NCI-H1436 (cell line): ENCODE data around the gene ASB18.

Experiments used
- DNase-seq: peaks from one replicate; lab custom pipeline; 2025; lab: John Stamatoyannopoulos, UW

Gene ASB18

GRCh38 chr2:236163471-236164200 is 100.6 kb downstream of the ASB18 start:
- no peak for DNase-seq

- no peak for DNase-seq
Observed at GRCh38 chr2:236162882-236163470, 101.2 kb downstream of the ASB18 start.

DNA sequence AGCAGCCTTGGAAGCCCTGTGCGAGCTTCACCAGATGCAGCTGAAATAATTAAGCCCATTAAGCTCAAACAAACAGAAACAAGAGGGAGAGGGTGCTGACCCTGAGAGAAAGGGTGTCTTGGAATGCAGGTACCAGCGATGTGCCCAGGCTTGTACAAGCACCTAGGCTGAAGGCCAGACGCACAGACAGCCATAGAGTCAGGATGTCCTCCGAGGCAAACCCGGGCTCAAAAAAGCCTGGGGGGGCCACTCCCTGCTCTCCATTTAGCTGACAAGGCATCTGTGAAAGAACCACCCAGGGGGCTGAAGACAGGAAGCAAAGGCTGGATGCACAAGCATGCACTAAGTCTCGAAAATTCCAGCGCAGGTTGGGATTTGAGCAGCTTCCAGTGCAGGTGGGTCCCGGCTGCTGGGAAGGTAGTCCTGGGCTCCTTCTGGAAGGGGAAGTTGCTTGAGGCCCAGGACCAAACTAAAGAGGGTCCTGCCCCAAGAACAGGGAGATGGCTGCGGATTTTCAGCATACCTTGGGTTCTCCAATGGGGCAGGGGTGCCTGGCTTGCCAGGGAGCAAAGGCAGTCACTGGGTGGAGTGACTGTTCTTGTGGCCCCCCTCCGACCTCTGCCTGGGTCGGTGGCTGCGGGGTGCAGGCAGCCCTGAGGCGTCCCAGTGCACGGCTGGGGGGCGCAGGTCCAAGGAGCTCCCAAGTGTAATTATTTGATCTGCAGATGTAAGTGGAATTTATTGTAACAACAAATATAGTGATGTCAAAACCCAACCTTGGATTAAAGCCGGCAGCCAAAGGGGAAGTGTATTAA is 102.0 kb downstream of the ASB18 start:
- no peak for DNase-seq

DNA sequence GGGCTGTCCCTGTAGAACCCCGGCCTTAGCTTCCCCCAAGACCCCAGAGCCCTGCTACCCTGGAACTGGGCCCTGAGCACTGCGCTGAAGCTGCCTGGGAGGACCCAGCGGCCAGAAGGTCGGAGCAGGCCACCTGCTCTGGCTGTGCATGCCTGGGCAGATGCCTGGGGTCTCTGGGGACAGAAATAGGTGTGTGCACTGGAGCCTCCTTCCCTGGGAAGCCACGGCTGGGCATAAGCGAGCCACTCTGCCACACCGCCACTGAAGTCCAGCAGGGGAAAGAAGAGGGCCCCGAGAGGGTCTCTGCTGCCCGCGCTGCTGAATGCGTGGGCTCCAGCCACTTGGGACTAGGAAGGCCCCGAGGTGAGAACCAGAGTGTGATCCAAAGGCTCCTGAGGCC is 102.7 kb downstream of the ASB18 start:
- no peak for DNase-seq

DNA sequence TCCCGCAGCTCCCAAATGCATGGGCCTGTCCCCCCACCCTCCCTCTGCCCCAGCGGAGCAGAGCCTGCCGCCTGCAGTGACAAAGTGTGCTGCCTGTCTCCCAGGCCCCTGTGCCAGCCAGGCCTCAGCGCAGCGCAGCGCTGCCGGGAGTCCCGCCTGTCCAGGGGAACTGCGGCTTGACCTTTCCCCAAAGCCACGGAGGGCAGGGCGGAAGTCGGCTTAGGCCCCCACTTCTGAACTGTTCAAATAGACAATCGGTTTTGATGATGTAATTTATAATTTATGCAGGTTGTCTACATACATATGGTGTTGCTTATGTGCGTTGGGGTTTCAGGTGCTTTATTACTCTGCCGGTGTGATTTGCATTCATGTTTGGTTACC is 103.1 kb downstream of the ASB18 start:
- no peak for DNase-seq

GRCh38 chr2:236160366-236161081 is 103.7 kb downstream of the ASB18 start:
- DNase-seq = no peak

GRCh38 chr2:236159778-236160170 is 104.4 kb downstream of the ASB18 start:
- DNase-seq = no peak

GRCh38 chr2:236158969-236159777 is 105.0 kb downstream of the ASB18 start:
- DNase-seq = no peak

DNA sequence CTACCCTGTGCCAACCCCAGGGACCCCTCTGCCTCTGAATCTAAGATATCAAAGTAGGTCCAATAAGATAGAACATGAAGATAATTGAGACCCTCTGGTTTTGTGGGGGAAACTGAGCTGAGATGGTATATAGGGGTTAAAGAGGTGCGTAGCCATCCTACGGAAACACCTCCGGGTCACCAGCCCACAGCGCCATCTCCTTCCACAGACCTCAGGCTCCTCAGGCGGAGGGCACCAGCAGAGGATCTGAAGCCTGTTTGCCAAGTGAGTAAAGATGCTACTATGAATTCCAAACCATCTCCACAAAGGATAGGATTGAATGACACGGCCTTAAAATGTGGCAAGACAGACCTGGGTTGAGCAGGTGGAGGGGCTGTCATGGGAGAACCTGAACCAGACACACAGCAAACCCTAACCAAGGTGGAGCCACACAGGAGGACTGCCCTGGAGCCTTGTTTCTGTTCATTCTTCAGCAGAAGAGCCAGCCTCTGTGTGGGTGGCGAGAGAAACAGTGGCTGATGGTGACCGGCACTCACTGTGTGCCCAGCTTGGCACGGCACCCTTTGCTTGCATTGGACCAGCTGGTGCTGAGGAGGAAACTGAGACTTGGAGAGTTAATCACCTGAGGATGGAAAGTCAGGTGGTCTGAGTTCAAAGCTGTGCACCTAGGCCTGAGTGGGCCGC is 106.2 kb downstream of the ASB18 start:
- DNase-seq = no peak

DNA sequence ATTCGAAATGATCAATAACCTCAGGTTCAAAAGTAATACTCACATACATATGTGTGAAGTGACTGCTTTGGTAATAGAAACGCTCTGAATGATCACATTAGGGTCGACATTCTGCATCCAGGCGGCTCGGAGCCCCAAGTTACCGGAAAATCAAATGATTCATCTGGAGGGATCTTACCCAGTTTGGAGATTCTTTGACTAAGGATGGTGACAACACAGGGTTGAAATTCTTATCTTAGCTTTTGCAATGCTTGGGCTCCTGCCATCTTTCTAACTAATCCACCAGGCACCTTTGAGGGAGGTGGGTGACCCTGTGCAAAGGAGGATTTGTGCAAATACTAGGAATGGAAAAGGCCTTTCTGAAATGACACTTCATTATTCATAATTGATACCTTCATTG is 106.8 kb downstream of the ASB18 start:
- no peak for DNase-seq

GRCh38 chr2:236156860-236157194 is 107.4 kb downstream of the ASB18 start:
- no peak for DNase-seq

- DNase-seq = no peak
Observed at GRCh38 chr2:236156095-236156859, 107.9 kb downstream of the ASB18 start.

DNA sequence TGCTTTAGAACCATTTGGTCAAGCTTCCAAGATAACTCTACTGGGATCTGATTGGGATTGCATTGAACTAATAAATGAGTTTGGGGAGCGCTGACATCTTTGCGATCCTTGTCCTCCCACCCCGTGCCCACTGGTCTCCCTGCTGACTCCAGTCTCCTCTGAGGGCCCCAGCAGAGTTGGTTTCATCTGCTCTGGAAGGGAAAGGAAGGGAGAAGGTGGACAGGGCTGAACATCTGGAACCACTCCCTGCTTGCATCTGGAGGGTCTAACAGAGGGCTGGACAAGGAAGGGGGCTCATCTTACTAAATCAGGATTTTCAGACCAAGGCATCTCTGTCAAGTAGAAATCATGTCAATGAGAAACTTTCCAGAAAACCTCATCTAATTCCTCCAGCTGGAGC is 108.8 kb downstream of the ASB18 start:
- no peak for DNase-seq

DNA sequence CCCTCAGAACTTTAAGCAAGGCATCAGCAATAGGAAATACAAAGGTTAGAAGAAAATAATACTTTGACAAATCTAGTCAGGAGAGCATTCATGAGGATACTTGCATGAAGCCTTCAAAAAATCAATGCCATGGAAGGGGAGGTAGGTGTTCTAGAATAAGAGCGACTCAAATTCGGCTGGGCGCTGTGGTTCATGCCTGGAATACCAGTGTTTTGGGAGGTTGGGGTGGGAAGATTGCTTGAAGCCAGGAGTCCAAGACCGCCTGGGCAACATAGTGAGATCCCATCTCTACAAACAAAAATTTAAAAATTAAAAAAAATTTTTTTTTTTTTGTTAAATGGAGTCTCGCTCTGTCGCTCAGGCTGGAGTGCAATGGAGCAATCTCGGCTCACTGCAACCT is 117.8 kb downstream of the ASB18 start:
- DNase-seq = no peak

DNA sequence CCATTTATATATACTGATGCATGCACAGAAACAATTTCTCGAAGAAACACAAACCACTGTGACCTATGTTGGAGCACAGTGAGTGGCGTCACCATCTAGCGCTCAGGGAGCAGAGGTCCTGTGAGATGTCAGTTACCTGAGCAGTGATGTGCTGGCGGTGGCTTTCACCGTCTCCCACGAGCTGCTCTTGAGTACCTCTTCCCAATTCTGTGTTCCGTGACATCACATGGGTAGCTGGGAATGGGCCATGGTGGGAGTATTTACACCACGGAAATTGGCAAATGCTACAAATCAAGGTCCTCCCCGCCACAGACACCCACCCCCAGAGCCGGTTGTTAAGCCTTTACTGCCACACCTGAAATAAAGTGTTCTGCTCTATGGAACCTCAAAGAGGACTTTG is 120.4 kb downstream of the ASB18 start:
- DNase-seq = no peak
